ENCODE data around the gene FABP6.

The FABP6 gene

DNA sequence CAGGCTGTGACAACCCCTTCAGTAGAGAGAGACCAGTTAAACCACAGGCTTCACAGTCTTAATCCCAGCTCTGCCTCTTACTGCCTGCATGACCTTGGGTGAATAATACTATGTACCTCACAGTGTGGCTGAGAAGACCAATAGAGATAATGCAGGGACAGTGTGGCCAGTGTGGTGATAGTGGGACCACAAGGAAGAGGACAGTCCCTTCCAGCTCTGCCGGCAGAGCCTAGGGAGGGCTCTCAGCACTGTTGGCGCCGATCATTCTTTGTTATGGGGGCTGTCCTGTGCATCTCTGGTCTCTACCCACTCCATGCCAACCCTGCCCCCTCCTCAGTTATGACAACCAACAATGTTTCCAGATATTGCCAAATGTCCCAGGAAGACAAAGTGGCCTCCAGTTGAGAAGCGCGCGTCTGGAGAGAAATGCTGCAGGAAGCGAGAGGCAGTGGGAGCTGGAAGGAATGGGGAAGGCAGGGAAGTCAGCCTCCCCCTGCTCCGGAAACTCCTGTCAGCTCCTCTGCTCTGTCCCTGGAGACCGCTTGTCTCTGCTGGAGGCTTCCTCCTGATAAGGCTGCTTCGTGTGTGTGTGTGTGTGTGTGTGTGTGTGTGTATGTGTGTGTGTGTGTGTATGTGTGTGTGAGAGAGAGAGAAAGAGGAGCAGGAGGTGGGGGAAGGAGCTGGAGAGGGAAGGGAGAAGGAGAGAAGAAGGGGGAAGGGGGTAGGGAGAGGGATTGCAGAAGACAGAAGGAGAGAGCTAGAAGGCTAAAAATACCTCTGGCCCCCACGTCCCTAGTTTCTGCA is 31.8 kb upstream of the FABP6 start:
- H3K4me1 ChIP-seq (ENCODE audit: control insufficient read depth, low read depth, low read length), result peaks cover 20% of the 10 kb centered on the region
- H3K36me3 ChIP-seq (ENCODE audit: control insufficient read depth, low read depth, low read length), result no peaks in the 10 kb centered on the region
- no peaks in the 10 kb centered on the region for H3K9me3 ChIP-seq (ENCODE audit: control insufficient read depth, low read depth, low read length)
- no peak overlapping the region for H3K27ac ChIP-seq (ENCODE audit: low read length)
- no peak overlapping the region for H3K9ac ChIP-seq (ENCODE audit: low read length)
- no peak overlapping the region for H3K4me3 ChIP-seq (ENCODE audit: low read length)
- no peaks in the 10 kb centered on the region for H3K27me3 ChIP-seq (ENCODE audit: control insufficient read depth, insufficient read depth, low read length)

DNA sequence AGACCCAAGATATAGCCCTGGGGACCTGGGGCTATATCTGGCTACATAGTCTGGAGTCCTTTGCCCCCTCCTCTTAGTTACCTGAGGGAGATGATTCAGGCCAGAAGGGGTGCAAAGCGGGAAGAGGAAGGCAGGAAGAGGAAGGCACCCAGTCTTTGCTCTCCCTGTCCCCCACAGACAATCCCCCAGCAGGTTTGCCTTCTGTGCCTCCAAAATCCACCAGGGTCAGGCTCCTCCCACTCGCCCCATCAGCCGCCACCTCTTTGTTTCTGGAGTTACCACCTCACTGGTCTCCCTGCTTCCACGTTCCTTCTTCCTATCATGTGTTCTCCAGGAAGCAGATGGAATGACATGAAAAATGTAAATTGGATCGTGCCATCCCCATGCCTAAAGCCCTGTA is 31.2 kb upstream of the FABP6 start:
- H3K27me3 ChIP-seq (ENCODE audit: control insufficient read depth, insufficient read depth, low read length), result no peaks in the 10 kb centered on the region
- no peaks in the 10 kb centered on the region for H3K9me3 ChIP-seq (ENCODE audit: control insufficient read depth, low read depth, low read length)
- no peak overlapping the region for H3K27ac ChIP-seq (ENCODE audit: low read length)
- no peak overlapping the region for H3K4me3 ChIP-seq (ENCODE audit: low read length)
- H3K9ac ChIP-seq (ENCODE audit: low read length), result no peak overlapping the region
- H3K36me3 ChIP-seq (ENCODE audit: control insufficient read depth, low read depth, low read length), result no peaks in the 10 kb centered on the region
- peaks cover 20% of the 10 kb centered on the region for H3K4me1 ChIP-seq (ENCODE audit: control insufficient read depth, low read depth, low read length)

DNA sequence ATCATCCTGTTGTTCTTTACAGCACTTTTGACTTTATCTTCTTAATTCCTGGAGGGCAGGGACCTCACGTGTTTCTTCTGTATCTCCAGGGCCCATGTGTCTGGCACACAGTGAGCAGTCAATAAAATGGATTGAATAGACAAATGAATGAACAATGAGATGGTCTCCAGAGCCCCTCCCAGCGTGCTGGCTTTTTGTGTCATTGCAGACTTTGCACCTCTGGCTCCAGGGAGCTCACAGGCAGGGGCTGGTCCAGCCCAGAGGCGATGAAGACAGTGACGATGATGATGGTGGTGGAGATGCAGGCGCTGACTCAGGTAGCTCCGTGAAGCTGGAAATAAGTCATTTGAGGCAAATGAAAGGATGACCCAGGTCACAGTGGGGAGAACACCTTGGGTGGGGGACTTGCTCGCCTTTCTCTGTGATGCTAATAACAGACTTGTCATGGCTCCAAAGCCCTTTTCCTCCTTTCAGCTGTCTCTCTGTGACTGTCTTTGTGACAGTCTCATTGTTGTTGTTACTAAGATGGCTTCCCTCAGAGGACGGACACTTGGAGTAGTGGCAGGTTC is 30.4 kb upstream of the FABP6 start:
- no peaks in the 10 kb centered on the region for H3K9me3 ChIP-seq (ENCODE audit: control insufficient read depth, low read depth, low read length)
- peaks cover 20% of the 10 kb centered on the region for H3K4me1 ChIP-seq (ENCODE audit: control insufficient read depth, low read depth, low read length)
- H3K36me3 ChIP-seq (ENCODE audit: control insufficient read depth, low read depth, low read length), result no peaks in the 10 kb centered on the region
- no peak overlapping the region for H3K9ac ChIP-seq (ENCODE audit: low read length)
- H3K4me3 ChIP-seq (ENCODE audit: low read length), result peak overlapping the region; percentile 43
- H3K27me3 ChIP-seq (ENCODE audit: control insufficient read depth, insufficient read depth, low read length), result no peaks in the 10 kb centered on the region
- H3K27ac ChIP-seq (ENCODE audit: low read length), result no peak overlapping the region

DNA sequence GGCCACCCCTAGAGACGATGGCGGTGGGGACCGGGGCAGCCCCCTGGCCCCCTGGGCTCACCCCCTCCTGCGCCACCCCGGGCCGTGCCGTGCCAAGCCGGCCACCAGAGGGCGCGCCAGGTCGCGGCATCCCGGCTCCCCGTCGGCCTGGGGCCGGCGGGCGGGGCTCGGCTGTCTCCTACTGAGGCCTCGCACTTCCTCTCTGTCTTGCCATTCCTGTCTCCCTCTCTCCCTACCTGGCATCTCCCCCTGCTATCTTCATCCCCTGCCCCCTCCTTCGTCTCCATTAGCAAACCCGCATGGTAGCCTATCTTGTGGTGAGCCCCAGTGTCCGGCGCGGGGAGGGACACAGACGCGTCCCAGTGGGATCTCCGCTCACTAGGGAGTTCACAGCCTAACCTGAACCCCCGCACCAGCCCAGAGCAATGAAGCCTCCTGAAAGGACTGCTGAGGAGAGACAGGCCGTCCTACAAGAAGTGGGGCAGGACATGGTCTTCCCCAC is 29.8 kb upstream of the FABP6 start:
- Histone ChIP-seq H3K9ac (ENCODE audit: low read length) (no peak overlapping the region), H3K4me3 (ENCODE audit: low read length) (peak overlapping the region; percentile 43), H3K27ac (ENCODE audit: low read length) (no peak overlapping the region), H3K4me1 (ENCODE audit: control insufficient read depth, low read depth, low read length) (peaks cover 20% of the 10 kb centered on the region), H3K27me3 (ENCODE audit: control insufficient read depth, insufficient read depth, low read length) (no peaks in the 10 kb centered on the region), H3K36me3 (ENCODE audit: control insufficient read depth, low read depth, low read length) (no peaks in the 10 kb centered on the region), H3K9me3 (ENCODE audit: control insufficient read depth, low read depth, low read length) (no peaks in the 10 kb centered on the region)

DNA sequence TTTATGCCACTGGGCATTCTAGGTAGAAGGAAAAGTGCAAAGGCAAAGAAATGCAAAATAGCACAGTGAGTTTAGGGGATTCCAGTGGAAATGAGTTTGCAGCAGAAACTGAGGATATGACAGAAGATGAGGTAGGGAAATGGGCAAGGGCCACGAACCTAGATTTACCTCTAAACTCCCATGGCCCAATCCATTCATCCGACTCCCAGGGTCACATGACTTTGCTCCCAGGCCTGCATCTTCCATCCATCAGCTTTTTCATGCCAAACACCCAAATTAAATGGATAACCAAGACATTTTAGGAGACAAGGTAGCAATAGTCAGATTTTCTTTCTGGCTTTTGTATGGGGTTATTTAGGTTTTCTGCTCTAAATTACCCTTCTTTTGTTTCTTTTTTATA is 22.2 kb upstream of the FABP6 start:
- Histone ChIP-seq H3K4me3 (ENCODE audit: low read length) (no peak overlapping the region), H3K9ac (ENCODE audit: low read length) (no peak overlapping the region), H3K9me3 (ENCODE audit: control insufficient read depth, low read depth, low read length) (no peaks in the 10 kb centered on the region)

DNA sequence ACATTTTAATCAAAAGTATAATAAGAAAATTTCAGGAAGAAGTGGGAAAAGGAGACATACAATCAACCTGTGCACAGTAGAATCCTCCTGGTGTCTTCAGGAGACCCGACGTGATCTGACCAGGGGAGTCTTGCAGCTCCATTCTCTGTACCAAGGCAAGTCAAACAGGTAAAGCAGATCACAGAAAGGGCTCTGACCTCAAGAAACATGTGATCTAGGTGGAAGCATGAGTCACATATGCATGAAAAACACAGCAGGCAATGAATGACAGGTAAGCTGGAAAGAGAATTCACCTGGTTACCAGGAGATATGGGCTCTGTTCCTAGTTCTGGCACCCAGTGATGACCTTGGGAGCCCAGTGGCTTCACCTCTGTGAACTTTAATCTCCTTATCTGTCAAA is 19.4 kb upstream of the FABP6 start:
- Histone ChIP-seq H3K4me3 (ENCODE audit: low read length) (no peak overlapping the region), H3K27ac (ENCODE audit: low read length) (no peak overlapping the region), H3K36me3 (ENCODE audit: control insufficient read depth, low read depth, low read length) (no peaks in the 10 kb centered on the region), H3K27me3 (ENCODE audit: control insufficient read depth, insufficient read depth, low read length) (no peaks in the 10 kb centered on the region), H3K9me3 (ENCODE audit: control insufficient read depth, low read depth, low read length) (no peaks in the 10 kb centered on the region), H3K4me1 (ENCODE audit: control insufficient read depth, low read depth, low read length) (no peaks in the 10 kb centered on the region), H3K9ac (ENCODE audit: low read length) (no peak overlapping the region)

More for the DNA sequence above, 22.2 kb upstream of the FABP6 start:
- no peak overlapping the region for H3K27ac ChIP-seq (ENCODE audit: low read length)
- no peaks in the 10 kb centered on the region for H3K4me1 ChIP-seq (ENCODE audit: control insufficient read depth, low read depth, low read length)
- no peaks in the 10 kb centered on the region for H3K36me3 ChIP-seq (ENCODE audit: control insufficient read depth, low read depth, low read length)
- H3K27me3 ChIP-seq (ENCODE audit: control insufficient read depth, insufficient read depth, low read length), result no peaks in the 10 kb centered on the region

DNA sequence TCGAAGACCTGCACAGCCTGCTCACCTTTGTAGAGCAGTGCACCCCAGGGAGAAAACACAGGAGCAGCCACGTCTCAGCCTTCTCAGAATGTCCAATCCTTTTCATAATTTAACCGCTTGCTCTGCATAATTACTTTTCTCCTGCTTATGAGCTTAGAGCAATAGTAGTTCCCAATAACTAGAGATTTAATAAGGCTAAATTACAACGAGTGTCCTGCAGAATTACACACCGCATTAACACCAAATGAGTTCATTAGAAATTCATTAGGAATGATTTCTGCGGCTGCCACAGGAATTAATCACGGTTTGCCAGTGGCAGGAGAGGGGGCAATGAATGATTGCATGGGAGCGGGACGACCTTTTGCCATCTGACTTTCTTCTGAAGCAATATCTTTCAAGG is 18.7 kb upstream of the FABP6 start:
- H3K9me3 ChIP-seq (ENCODE audit: control insufficient read depth, low read depth, low read length), result no peaks in the 10 kb centered on the region
- no peak overlapping the region for H3K27ac ChIP-seq (ENCODE audit: low read length)
- no peaks in the 10 kb centered on the region for H3K4me1 ChIP-seq (ENCODE audit: control insufficient read depth, low read depth, low read length)
- H3K4me3 ChIP-seq (ENCODE audit: low read length), result no peak overlapping the region
- no peaks in the 10 kb centered on the region for H3K27me3 ChIP-seq (ENCODE audit: control insufficient read depth, insufficient read depth, low read length)
- no peak overlapping the region for H3K9ac ChIP-seq (ENCODE audit: low read length)
- no peaks in the 10 kb centered on the region for H3K36me3 ChIP-seq (ENCODE audit: control insufficient read depth, low read depth, low read length)

DNA sequence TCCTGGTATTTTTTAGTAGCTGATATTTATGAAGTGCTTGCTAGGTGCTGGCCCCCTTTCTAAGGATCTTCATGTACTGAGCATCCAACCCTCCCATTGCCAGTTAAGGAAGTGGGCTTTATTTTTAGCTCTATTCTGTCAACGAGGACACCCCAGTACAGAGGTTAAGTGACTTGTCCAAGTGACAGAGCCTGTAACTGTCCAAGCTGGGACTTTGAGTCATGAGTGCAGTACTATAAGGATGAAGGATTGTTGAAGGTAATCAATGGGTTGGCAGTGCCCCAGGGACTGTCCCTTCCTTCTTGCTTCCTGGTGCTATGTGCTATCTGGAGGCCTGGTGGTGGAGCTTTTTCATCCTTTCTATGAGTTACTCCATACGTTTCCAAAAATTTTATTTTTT is 18.0 kb upstream of the FABP6 start:
- H3K27me3 ChIP-seq (ENCODE audit: control insufficient read depth, insufficient read depth, low read length), result no peaks in the 10 kb centered on the region
- H3K9ac ChIP-seq (ENCODE audit: low read length), result no peak overlapping the region
- no peak overlapping the region for H3K4me3 ChIP-seq (ENCODE audit: low read length)
- no peaks in the 10 kb centered on the region for H3K4me1 ChIP-seq (ENCODE audit: control insufficient read depth, low read depth, low read length)
- no peaks in the 10 kb centered on the region for H3K36me3 ChIP-seq (ENCODE audit: control insufficient read depth, low read depth, low read length)
- H3K27ac ChIP-seq (ENCODE audit: low read length), result no peak overlapping the region
- H3K9me3 ChIP-seq (ENCODE audit: control insufficient read depth, low read depth, low read length), result no peaks in the 10 kb centered on the region

DNA sequence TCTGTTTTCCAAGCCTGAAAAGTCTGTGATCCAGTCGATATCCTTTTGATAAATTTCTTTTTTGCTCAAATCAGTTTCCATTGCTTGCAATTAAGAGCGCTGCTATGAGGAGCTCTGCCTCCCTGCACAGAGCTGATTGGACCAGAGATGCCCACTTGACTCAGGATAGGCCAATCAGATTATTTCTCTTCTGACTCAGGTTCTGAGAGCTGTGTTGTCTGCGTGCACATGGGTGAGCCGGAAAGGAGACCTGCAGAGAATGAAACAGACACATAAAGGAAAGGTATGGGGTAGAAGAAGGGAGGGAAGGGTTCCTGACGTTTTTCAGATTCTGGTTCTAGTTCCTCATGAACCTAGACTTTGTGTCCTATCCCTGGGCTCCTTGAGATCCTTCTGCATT is 15.8 kb upstream of the FABP6 start:
- H3K4me1 ChIP-seq (ENCODE audit: control insufficient read depth, low read depth, low read length), result no peaks in the 10 kb centered on the region
- no peaks in the 10 kb centered on the region for H3K9me3 ChIP-seq (ENCODE audit: control insufficient read depth, low read depth, low read length)
- no peak overlapping the region for H3K4me3 ChIP-seq (ENCODE audit: low read length)
- H3K27me3 ChIP-seq (ENCODE audit: control insufficient read depth, insufficient read depth, low read length), result no peaks in the 10 kb centered on the region
- no peak overlapping the region for H3K27ac ChIP-seq (ENCODE audit: low read length)
- H3K36me3 ChIP-seq (ENCODE audit: control insufficient read depth, low read depth, low read length), result no peaks in the 10 kb centered on the region
- no peak overlapping the region for H3K9ac ChIP-seq (ENCODE audit: low read length)

DNA sequence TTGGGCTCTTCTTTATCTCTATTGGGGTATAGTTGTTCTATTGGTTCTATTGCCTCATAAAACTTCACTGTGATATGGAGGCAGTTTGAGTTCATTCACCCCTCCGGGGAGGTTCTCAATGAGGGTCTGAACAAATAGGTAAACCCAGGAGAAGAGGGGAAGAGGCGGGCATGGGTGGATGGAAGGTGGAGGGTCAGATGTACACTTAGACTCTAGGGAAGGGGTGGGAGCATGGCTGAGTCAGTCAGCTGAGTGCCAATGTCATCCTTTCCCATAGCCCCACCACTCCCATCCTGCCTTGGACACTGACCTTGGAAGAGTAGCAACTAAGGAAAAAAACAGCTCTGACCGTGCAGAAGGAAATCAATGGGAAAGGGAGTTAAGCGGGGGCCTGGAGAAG is 9.9 kb upstream of the FABP6 start:
- Histone ChIP-seq H3K9me3 (ENCODE audit: control insufficient read depth, low read depth, low read length) (no peaks in the 10 kb centered on the region), H3K27me3 (ENCODE audit: control insufficient read depth, insufficient read depth, low read length) (no peaks in the 10 kb centered on the region), H3K27ac (ENCODE audit: low read length) (no peak overlapping the region), H3K4me3 (ENCODE audit: low read length) (no peak overlapping the region), H3K36me3 (ENCODE audit: control insufficient read depth, low read depth, low read length) (no peaks in the 10 kb centered on the region), H3K9ac (ENCODE audit: low read length) (no peak overlapping the region), H3K4me1 (ENCODE audit: control insufficient read depth, low read depth, low read length) (no peaks in the 10 kb centered on the region)

DNA sequence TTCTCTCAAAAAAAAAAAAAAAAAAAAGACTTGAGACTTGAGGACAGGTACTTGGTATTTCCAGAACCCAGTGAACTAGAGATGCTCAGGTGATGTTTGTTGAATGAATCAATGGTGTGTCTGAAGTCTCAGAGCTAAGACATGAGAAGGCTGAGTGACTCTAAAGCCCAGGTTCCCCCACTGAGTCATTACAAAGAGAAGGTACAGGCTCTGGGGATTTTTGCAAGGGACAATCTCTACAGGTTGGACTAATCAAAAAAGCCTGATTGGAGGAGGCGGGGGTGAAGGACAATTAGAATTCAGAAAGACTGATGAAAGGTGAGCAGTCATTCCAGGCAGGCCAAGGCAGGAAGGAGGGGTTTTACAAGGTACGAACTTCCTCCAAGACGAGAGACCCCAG is 8.2 kb upstream of the FABP6 start:
- Histone ChIP-seq H3K9ac (ENCODE audit: low read length) (no peak overlapping the region), H3K4me1 (ENCODE audit: control insufficient read depth, low read depth, low read length) (no peaks in the 10 kb centered on the region), H3K9me3 (ENCODE audit: control insufficient read depth, low read depth, low read length) (no peaks in the 10 kb centered on the region), H3K4me3 (ENCODE audit: low read length) (no peak overlapping the region), H3K27ac (ENCODE audit: low read length) (no peak overlapping the region), H3K36me3 (ENCODE audit: control insufficient read depth, low read depth, low read length) (no peaks in the 10 kb centered on the region), H3K27me3 (ENCODE audit: control insufficient read depth, insufficient read depth, low read length) (no peaks in the 10 kb centered on the region)

DNA sequence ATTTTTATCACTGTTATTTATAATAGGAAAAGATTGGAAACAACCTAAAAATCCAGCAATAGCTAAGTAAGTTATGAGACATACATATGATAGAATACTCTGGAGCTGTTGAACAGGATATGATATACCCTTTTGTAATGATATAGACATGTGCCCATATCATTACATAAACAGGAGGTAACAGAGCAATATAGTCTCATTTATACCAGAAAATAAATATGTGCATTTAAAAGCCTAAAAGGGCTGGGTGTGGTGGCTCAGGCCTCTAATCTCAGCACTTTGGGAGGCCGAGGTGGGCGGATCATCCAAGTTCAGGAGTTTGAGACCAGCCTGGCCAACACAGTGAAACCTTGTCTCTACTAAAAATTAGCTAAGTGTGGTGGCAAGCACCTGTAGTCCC is 2.3 kb upstream of the FABP6 start:
- Histone ChIP-seq H3K36me3 (ENCODE audit: control insufficient read depth, low read depth, low read length) (no peaks in the 10 kb centered on the region), H3K9me3 (ENCODE audit: control insufficient read depth, low read depth, low read length) (no peaks in the 10 kb centered on the region), H3K4me3 (ENCODE audit: low read length) (no peak overlapping the region), H3K27ac (ENCODE audit: low read length) (no peak overlapping the region), H3K4me1 (ENCODE audit: control insufficient read depth, low read depth, low read length) (peaks cover 12% of the 10 kb centered on the region), H3K9ac (ENCODE audit: low read length) (no peak overlapping the region), H3K27me3 (ENCODE audit: control insufficient read depth, insufficient read depth, low read length) (no peaks in the 10 kb centered on the region)
